Activated CD4-positive, alpha-beta T cell treated with anti-CD3 and anti-CD28 coated beads for 48 hours (primary cell): Measurements from ENCODE around the gene FGFR3.

ENCODE experiments used
- DNase-seq: peaks from one replicate; pipeline ENCODE4 v3.0.0-alpha.2; 2020

Gene FGFR3

GRCh38 chr4:1756893-1757779 is 36.0 kb upstream of the FGFR3 start:
- DNase-seq: no peak

GRCh38 chr4:1757836-1758235 is 35.3 kb upstream of the FGFR3 start:
- DNase-seq: no peak

GRCh38 chr4:1758306-1759121 is 34.6 kb upstream of the FGFR3 start:
- no peak for DNase-seq

- no peak for DNase-seq
These were observed 33.8 kb upstream of the FGFR3 start for GRCh38 chr4:1759170-1759817.

GRCh38 chr4:1759818-1760223 is 33.3 kb upstream of the FGFR3 start:
- no peak for DNase-seq

GRCh38 chr4:1760521-1761071 is 32.5 kb upstream of the FGFR3 start:
- no peak for DNase-seq

GRCh38 chr4:1761130-1761689 is 31.9 kb upstream of the FGFR3 start:
- no peak for DNase-seq

GRCh38 chr4:1762264-1763010 is 30.7 kb upstream of the FGFR3 start:
- DNase-seq: no peak

- no peak for DNase-seq
These were observed 30.0 kb upstream of the FGFR3 start for GRCh38 chr4:1763070-1763549.

GRCh38 chr4:1763550-1764080 is 29.5 kb upstream of the FGFR3 start:
- no peak for DNase-seq

- DNase-seq: no peak
These were observed 28.4 kb upstream of the FGFR3 start for GRCh38 chr4:1764670-1765069.

GRCh38 chr4:1765409-1766072 is 27.6 kb upstream of the FGFR3 start:
- DNase-seq: no peak

GRCh38 chr4:1766106-1767060 is 26.7 kb upstream of the FGFR3 start:
- DNase-seq: no peak

- no peak for DNase-seq
These were observed 25.9 kb upstream of the FGFR3 start for GRCh38 chr4:1767061-1767769.

GRCh38 chr4:1767770-1768366 is 25.2 kb upstream of the FGFR3 start:
- peak; percentile 47 for DNase-seq

- DNase-seq: no peak
These were observed 24.6 kb upstream of the FGFR3 start for GRCh38 chr4:1768367-1769034.

- DNase-seq: no peak
These were observed 23.4 kb upstream of the FGFR3 start for GRCh38 chr4:1769692-1770091.

- no peak for DNase-seq
These were observed 22.8 kb upstream of the FGFR3 start for GRCh38 chr4:1770245-1770644.
